GM23338 (cell line): ENCODE data around the gene MACIR. TPM values are rescaled to one million over a fixed set of nuclear protein-coding genes. Genes with fewer than 3 reads are reported as not detected.
A peak's percentile ranks its signal among the peaks of the same experiment; 100 is the strongest.

ENCODE experiments used
- ATAC-seq: fragments of 200-7000 bp; cut with Tn5 transposase; 3 replicates; pipeline ENCODE4 v1.9.1; 2020
- DNase-seq: peaks from one replicate; pipeline ENCODE4 v3.0.0-alpha.2; 2015; ENCODE audit warnings: low spot score
- H2AFZ ChIP-seq: fragments of 200-600 bp; sonication (generic); 2 replicates; pipeline ENCODE4 v1.8.0; 2016; ENCODE audit warnings: antibody characterized with exemption, mild to moderate bottlenecking, moderate library complexity
- H3F3A ChIP-seq: fragments of 200-600 bp; sonication (generic); replicated peaks from 2 replicates; pipeline ENCODE4 v1.8.0; 2017; ENCODE audit warnings: antibody characterized with exemption, mixed run types, low read depth
- H3K27ac ChIP-seq: fragments of 200-600 bp; sonication (generic); 2 replicates; pipeline ENCODE4 v1.6.1; 2016; ENCODE audit warnings: low read depth
- H3K27me3 ChIP-seq: fragments of 200-600 bp; sonication (generic); 2 replicates; pipeline ENCODE4 v1.8.0; 2016; ENCODE audit warnings: mild to moderate bottlenecking, mixed run types, moderate library complexity; ENCODE audit not compliant: insufficient read depth
- H3K36me3 ChIP-seq: fragments of 200-600 bp; sonication (generic); 2 replicates; pipeline ENCODE4 v1.8.0; 2016; ENCODE audit warnings: mild to moderate bottlenecking; ENCODE audit not compliant: insufficient read depth
- H3K4me1 ChIP-seq: fragments of 200-600 bp; sonication (generic); 2 replicates; pipeline ENCODE4 v1.8.0; 2016; ENCODE audit warnings: mild to moderate bottlenecking, moderate library complexity; ENCODE audit not compliant: insufficient read depth
- H3K4me2 ChIP-seq: fragments of 200-600 bp; sonication (generic); 2 replicates; pipeline ENCODE4 v1.7.1; 2017; ENCODE audit warnings: mixed run types
- H3K4me3 ChIP-seq: fragments of 200-600 bp; sonication (generic); 2 replicates; pipeline ENCODE4 v1.6.1; 2016; ENCODE audit warnings: mixed run types
- H3K79me2 ChIP-seq: fragments of 200-600 bp; sonication (generic); replicated peaks from 2 replicates; pipeline ENCODE4 v1.8.0; 2017; ENCODE audit warnings: mild to moderate bottlenecking; ENCODE audit not compliant: insufficient read depth
- H3K9me2 ChIP-seq: fragments of 200-600 bp; sonication (generic); 2 replicates; pipeline ENCODE4 v1.8.0; 2017; ENCODE audit not compliant: insufficient read depth
- H4K20me1 ChIP-seq: fragments of 200-600 bp; sonication (generic); replicated peaks from 2 replicates; pipeline ENCODE4 v1.8.0; 2017; ENCODE audit warnings: mild to moderate bottlenecking; ENCODE audit not compliant: insufficient read depth
- H3K27ac Mint-ChIP-seq: 2 replicates; pipeline ENCODE4 v1.8.0; 2020; ENCODE audit warnings: inconsistent platforms, mild to moderate bottlenecking, moderate library complexity, mixed read lengths
- H3K27me3 Mint-ChIP-seq: 3 replicates; pipeline ENCODE4 v1.8.0; 2022; ENCODE audit warnings: low read depth, mild to moderate bottlenecking, moderate library complexity, mixed read lengths, inconsistent platforms; ENCODE audit not compliant: insufficient read depth, poor library complexity
- H3K36me3 Mint-ChIP-seq: 3 replicates; pipeline ENCODE4 v1.8.0; 2021; ENCODE audit warnings: low read depth, mild to moderate bottlenecking, inconsistent platforms, moderate library complexity, mixed read lengths
- H3K4me1 Mint-ChIP-seq: 3 replicates; pipeline ENCODE4 v1.8.0; 2020; ENCODE audit warnings: mild to moderate bottlenecking, inconsistent platforms, mixed read lengths
- H3K4me3 Mint-ChIP-seq: 3 replicates; pipeline ENCODE4 v1.8.0; 2021; ENCODE audit warnings: moderate library complexity, mild to moderate bottlenecking, inconsistent platforms, mixed read lengths
- H3K9me3 Mint-ChIP-seq: 3 replicates; pipeline ENCODE4 v1.8.0; 2020; ENCODE audit warnings: moderate library complexity, mild to moderate bottlenecking, inconsistent platforms, mixed read lengths
- CREB1 ChIP-seq: fragments of 250-450 bp; sonication (Bioruptor Pico); IDR thresholded peaks from 2 replicates; pipeline ENCODE4 v1.5.0; 2020; ENCODE audit warnings: low read depth, mild to moderate bottlenecking, moderate library complexity
- EZH2 ChIP-seq: fragments of 200-600 bp; sonication (generic); IDR thresholded peaks from one replicate; pipeline ENCODE4 v1.8.0; 2017; ENCODE audit warnings: antibody characterized with exemption, mild to moderate bottlenecking, low read depth; ENCODE audit not compliant: unreplicated experiment
- EZH2phosphoT487 ChIP-seq: fragments of 200-600 bp; sonication (generic); IDR thresholded peaks from one replicate; pipeline ENCODE4 v1.8.1; 2018; ENCODE audit warnings: antibody characterized with exemption; ENCODE audit not compliant: unreplicated experiment
- JUNB ChIP-seq: IDR thresholded peaks from one replicate; pipeline ENCODE4 v1.6.1; 2016; ENCODE audit warnings: antibody characterized with exemption; ENCODE audit not compliant: unreplicated experiment
- NANOG ChIP-seq: IDR thresholded peaks from 2 replicates; pipeline ENCODE4 v1.6.1; 2016; ENCODE audit warnings: antibody characterized with exemption, borderline replicate concordance
- POLR2AphosphoS5 ChIP-seq: IDR thresholded peaks from 2 replicates; pipeline ENCODE4 v1.6.1; 2016; ENCODE audit warnings: antibody characterized with exemption, low read depth
- STAT1 ChIP-seq: IDR thresholded peaks from one replicate; pipeline ENCODE4 v1.6.1; 2016; ENCODE audit warnings: antibody characterized with exemption; ENCODE audit not compliant: unreplicated experiment
- ZNF114 ChIP-seq: fragments of 250-450 bp; sonication (Bioruptor Pico); IDR thresholded peaks from 2 replicates; pipeline ENCODE4 v1.5.0; 2020; ENCODE audit warnings: mild to moderate bottlenecking, moderate library complexity
- ZNF331 ChIP-seq: fragments of 250-450 bp; sonication (Bioruptor Pico); IDR thresholded peaks from 2 replicates; pipeline ENCODE4 v1.5.0; 2020; ENCODE audit warnings: low read depth, mild to moderate bottlenecking, moderate library complexity
- ZNF462 ChIP-seq: fragments of 250-450 bp; sonication (Bioruptor Pico); IDR thresholded peaks from 2 replicates; pipeline ENCODE4 v1.5.0; 2020; ENCODE audit warnings: mild to moderate bottlenecking, moderate library complexity
- polyA plus RNA-seq: library from polyadenylated mRNA; unstranded; fragments of >200 nt; fragmentation: Nextera tagmentation; extraction: Ambion mirVana; gene quantifications from 2 replicates; pipeline ENCODE4 v1.2.1, GENCODE V29; 2016
- total RNA-seq: library from RNA; depleted of rRNA; stranded (reverse); fragments of >200 nt; shearing (Covaris generic); gene quantifications from 2 replicates; pipeline ENCODE4 v1.2.3, GENCODE V29; 2014
- TF ChIP-seq, protein P1 (sequence below): IDR thresholded peaks from 2 replicates; pipeline ENCODE4 v1.6.1; 2016; ENCODE audit warnings: antibody characterized with exemption
- TF ChIP-seq, protein P2 (sequence below): IDR thresholded peaks from one replicate; pipeline ENCODE4 v1.6.1; 2018; ENCODE audit warnings: antibody characterized with exemption; ENCODE audit not compliant: unreplicated experiment
- TF ChIP-seq, protein P3 (sequence below), 2 experiments: fragments of 200-600 bp in 1 of 2; sonication (generic) in 1 of 2; conservative IDR thresholded peaks; 2 replicates each; pipeline versions ENCODE4 v1.5.1 to v1.6.1; 2016 to 2017; ENCODE audit warnings: antibody characterized with exemption in 2 of 2, low read depth in 2 of 2, mild to moderate bottlenecking in 2 of 2, moderate library complexity in 1 of 2

MACIR gene
- total and polyA plus RNA-seq, 2 experiments from 2014 or later = 11.7 to 27.6 TPM

- H3K27ac Mint-ChIP-seq = 0 out of 2 replicates have a peak overlapping the region, but pooled peaks have one; percentile 3
- Histone ChIP-seq H3K9me2 (no peaks in the 10 kb centered on the region), H4K20me1 (no peaks in the 10 kb centered on the region), H3K36me3 (no peaks in the 10 kb centered on the region), H3K27me3 (no peaks in the 10 kb centered on the region), H3K4me1 (peaks cover 10% of the 10 kb centered on the region; the same call in 1 of the 2 replicates), H3K4me3 (no peak overlapping the region), H3K4me2 (no peak overlapping the region), H2AFZ (no peak overlapping the region), H3F3A (no peaks in the 10 kb centered on the region), H3K27ac (no peak overlapping the region), H3K79me2 (no peaks in the 10 kb centered on the region)
- H3K36me3 Mint-ChIP-seq = no peaks in the 10 kb centered on the region
- no peaks in the 10 kb centered on the region for H3K27me3 Mint-ChIP-seq
- H3K4me1 Mint-ChIP-seq = peaks cover 14% of the 10 kb centered on the region; the same call in 2 of the 3 replicates
- H3K9me3 Mint-ChIP-seq = no peaks in the 10 kb centered on the region
- TF ChIP-seq STAT1 = no peak
- no peak for TF ChIP-seq ZNF462 (CRISPR knock-in tag)
- no peak for TF ChIP-seq NANOG
- TF ChIP-seq, protein P1, sequence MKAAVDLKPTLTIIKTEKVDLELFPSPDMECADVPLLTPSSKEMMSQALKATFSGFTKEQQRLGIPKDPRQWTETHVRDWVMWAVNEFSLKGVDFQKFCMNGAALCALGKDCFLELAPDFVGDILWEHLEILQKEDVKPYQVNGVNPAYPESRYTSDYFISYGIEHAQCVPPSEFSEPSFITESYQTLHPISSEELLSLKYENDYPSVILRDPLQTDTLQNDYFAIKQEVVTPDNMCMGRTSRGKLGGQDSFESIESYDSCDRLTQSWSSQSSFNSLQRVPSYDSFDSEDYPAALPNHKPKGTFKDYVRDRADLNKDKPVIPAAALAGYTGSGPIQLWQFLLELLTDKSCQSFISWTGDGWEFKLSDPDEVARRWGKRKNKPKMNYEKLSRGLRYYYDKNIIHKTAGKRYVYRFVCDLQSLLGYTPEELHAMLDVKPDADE = no peak
- TF ChIP-seq ZNF331 (CRISPR knock-in tag) = no peak
- TF ChIP-seq EZH2phosphoT487 = no peak
- no peak for TF ChIP-seq ZNF114
- no peak for TF ChIP-seq EZH2
- no peak for TF ChIP-seq CREB1 (CRISPR knock-in tag)
- TF ChIP-seq, protein P2, sequence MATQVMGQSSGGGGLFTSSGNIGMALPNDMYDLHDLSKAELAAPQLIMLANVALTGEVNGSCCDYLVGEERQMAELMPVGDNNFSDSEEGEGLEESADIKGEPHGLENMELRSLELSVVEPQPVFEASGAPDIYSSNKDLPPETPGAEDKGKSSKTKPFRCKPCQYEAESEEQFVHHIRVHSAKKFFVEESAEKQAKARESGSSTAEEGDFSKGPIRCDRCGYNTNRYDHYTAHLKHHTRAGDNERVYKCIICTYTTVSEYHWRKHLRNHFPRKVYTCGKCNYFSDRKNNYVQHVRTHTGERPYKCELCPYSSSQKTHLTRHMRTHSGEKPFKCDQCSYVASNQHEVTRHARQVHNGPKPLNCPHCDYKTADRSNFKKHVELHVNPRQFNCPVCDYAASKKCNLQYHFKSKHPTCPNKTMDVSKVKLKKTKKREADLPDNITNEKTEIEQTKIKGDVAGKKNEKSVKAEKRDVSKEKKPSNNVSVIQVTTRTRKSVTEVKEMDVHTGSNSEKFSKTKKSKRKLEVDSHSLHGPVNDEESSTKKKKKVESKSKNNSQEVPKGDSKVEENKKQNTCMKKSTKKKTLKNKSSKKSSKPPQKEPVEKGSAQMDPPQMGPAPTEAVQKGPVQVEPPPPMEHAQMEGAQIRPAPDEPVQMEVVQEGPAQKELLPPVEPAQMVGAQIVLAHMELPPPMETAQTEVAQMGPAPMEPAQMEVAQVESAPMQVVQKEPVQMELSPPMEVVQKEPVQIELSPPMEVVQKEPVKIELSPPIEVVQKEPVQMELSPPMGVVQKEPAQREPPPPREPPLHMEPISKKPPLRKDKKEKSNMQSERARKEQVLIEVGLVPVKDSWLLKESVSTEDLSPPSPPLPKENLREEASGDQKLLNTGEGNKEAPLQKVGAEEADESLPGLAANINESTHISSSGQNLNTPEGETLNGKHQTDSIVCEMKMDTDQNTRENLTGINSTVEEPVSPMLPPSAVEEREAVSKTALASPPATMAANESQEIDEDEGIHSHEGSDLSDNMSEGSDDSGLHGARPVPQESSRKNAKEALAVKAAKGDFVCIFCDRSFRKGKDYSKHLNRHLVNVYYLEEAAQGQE = no peak
- no peak for TF ChIP-seq POLR2AphosphoS5
- TF ChIP-seq, protein P3, sequence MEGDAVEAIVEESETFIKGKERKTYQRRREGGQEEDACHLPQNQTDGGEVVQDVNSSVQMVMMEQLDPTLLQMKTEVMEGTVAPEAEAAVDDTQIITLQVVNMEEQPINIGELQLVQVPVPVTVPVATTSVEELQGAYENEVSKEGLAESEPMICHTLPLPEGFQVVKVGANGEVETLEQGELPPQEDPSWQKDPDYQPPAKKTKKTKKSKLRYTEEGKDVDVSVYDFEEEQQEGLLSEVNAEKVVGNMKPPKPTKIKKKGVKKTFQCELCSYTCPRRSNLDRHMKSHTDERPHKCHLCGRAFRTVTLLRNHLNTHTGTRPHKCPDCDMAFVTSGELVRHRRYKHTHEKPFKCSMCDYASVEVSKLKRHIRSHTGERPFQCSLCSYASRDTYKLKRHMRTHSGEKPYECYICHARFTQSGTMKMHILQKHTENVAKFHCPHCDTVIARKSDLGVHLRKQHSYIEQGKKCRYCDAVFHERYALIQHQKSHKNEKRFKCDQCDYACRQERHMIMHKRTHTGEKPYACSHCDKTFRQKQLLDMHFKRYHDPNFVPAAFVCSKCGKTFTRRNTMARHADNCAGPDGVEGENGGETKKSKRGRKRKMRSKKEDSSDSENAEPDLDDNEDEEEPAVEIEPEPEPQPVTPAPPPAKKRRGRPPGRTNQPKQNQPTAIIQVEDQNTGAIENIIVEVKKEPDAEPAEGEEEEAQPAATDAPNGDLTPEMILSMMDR (conservative IDR thresholded peaks at IDR 0.05; ENCODE audit: low read depth in 2 of 2) = no peak
- no peak for TF ChIP-seq JUNB
- ATAC-seq (no peak), DNase-seq (no peak)
- no peak overlapping the region for H3K4me3 Mint-ChIP-seq
Observed at GRCh38 chr5:103211576-103212561, 46.7 kb upstream of the MACIR start.
